DOHH2 (cell line): Measurements from ENCODE around the gene SCN2B.

Experiments
- EZH2phosphoT487 ChIP-seq: fragments of 200-600 bp; sonication (generic); IDR thresholded peaks from 2 replicates; pipeline ENCODE4 v1.6.1; 2017; ENCODE audit warnings: borderline replicate concordance, mild to moderate bottlenecking, antibody characterized with exemption, low read length, moderate library complexity, mixed read lengths
- TF ChIP-seq, protein P1 (sequence below): fragments of 200-600 bp; sonication (generic); IDR thresholded peaks from one replicate; pipeline ENCODE4 v1.5.1; 2014; ENCODE audit warnings: antibody characterized with exemption, mild to moderate bottlenecking, low read depth, low read length; ENCODE audit not compliant: poor library complexity, severe bottlenecking

DNA sequence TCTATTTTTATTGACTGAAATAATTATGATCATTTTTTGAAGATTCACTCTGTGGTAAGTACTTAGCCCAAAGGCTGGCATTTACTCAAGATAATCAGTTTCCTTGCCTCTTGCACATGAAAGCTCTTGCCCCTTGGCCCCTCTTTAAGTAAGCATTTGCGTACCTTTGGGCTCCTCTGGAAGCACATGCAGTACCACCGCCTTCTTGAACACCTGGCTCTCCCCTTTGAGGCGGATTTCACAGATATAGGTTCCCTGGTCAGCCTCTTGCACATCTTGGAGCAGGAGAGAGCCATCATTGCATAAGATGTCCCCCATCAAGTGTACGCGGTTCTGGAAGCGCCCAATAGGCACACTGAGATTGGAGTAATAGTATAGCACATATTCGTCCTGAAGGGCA lies 33.9 kb upstream of the SCN2B start:
- TF ChIP-seq EZH2phosphoT487, result no peak
- TF ChIP-seq, protein P1, sequence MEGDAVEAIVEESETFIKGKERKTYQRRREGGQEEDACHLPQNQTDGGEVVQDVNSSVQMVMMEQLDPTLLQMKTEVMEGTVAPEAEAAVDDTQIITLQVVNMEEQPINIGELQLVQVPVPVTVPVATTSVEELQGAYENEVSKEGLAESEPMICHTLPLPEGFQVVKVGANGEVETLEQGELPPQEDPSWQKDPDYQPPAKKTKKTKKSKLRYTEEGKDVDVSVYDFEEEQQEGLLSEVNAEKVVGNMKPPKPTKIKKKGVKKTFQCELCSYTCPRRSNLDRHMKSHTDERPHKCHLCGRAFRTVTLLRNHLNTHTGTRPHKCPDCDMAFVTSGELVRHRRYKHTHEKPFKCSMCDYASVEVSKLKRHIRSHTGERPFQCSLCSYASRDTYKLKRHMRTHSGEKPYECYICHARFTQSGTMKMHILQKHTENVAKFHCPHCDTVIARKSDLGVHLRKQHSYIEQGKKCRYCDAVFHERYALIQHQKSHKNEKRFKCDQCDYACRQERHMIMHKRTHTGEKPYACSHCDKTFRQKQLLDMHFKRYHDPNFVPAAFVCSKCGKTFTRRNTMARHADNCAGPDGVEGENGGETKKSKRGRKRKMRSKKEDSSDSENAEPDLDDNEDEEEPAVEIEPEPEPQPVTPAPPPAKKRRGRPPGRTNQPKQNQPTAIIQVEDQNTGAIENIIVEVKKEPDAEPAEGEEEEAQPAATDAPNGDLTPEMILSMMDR, result no peak
